GM12892 (cell line): ENCODE measurements around the gene TTC33.

Source experiments
- DNase-seq: peaks from one replicate; pipeline ENCODE4 v3.0.0; 2011; ENCODE audit not compliant: insufficient read length
- FAIRE-seq: peaks from 2 replicates; lab custom pipeline; 2011; peaks lifted over from hg19 to GRCh38; lab: Jason Lieb, UNC
- POLR2A ChIP-seq: IDR thresholded peaks from 2 replicates; pipeline ENCODE4 v1.6.1; 2011; ENCODE audit warnings: low read depth, low read length, control low read depth
- POLR2AphosphoS5 ChIP-seq: IDR thresholded peaks from 2 replicates; pipeline ENCODE4 v1.6.1; 2011; ENCODE audit warnings: low read depth, low read length, control low read depth
- TAF1 ChIP-seq: IDR thresholded peaks from 2 replicates; pipeline ENCODE4 v1.6.1; 2011; ENCODE audit warnings: low read depth, mild to moderate bottlenecking, control low read depth, low read length, borderline replicate concordance

TTC33 gene

GRCh38 chr5:40627706-40628105, 128.1 kb downstream of the TTC33 start:
- no peak for TF ChIP-seq POLR2A
- TF ChIP-seq TAF1, result no peak
- no peak for TF ChIP-seq POLR2AphosphoS5
- no peak for FAIRE-seq

DNA sequence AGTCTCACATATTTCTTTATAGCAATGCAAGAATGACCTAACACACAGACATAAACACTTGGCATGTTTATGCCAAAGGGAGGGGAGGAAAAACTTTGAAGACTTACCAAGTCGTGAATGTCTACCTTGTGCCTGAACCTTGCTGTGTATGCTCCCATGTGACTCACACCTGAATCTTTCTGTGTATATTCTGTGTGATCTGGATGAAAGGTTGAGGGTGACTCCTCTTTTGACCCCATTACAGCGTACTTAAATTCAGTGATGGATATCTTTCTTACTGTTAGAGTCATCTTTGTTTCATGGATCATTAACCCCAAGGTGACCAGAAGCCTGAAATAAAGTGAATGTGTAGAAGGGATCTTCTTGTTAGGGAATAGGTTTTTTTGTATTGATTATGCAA, 129.0 kb downstream of the TTC33 start:
- TF ChIP-seq POLR2A (no peak), TAF1 (no peak), POLR2AphosphoS5 (no peak)
- FAIRE-seq (no peak), DNase-seq (no peak)

More at GRCh38 chr5:40627706-40628105, 128.1 kb downstream of the TTC33 start:
- no peak for DNase-seq

DNA sequence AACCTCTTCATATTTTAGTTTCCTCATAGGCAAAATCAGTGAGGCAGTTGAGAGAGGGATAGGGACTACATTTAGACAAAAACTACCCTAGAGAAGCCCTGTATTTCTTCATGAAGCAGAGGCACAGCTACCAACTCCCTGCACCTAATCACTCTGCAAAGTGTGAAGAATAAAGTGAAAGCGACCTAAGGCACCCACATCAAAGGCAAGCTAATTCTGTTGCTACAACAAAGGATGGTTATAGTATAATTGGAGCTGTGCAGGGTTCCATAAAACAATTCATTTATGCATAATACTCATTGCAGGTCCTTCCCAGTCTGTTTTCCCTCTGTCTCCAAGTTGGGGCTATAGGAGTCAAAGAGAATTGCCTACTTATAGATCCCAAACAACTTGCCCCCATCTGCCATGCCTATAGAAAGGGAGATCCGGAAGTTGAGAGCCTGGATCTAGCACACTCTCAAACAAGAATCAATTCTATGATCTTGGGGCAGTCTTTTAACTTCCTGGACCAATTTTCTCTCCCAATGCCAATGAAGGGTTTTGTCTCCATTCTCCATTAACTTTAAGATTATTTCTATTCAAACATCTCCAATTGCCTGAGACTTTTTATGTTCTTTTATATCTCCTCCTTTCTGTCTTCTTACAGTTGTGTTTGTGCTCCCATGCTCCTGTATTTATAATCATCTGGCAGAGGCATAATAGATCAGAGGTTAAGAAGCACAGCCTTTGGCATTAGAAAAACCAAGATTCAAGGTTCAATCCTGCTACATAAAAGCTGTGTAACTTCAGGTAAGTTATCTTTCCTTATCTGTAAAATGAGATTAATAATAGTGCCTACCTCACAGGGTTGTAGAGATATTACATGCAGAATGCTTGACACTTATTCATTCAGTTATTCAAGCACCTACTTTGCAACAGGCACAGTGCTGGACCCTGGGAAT, 132.0 kb downstream of the TTC33 start:
- no peak for FAIRE-seq

GRCh38 chr5:40622463-40623252, 133.1 kb downstream of the TTC33 start:
- DNase-seq (no peak), FAIRE-seq (no peak)
- no peak for TF ChIP-seq POLR2A
- TF ChIP-seq POLR2AphosphoS5, result no peak
- TF ChIP-seq TAF1, result no peak

More for the DNA sequence above, 132.0 kb downstream of the TTC33 start:
- TF ChIP-seq POLR2AphosphoS5 (no peak), POLR2A (no peak), TAF1 (no peak)
- no peak for DNase-seq

DNA sequence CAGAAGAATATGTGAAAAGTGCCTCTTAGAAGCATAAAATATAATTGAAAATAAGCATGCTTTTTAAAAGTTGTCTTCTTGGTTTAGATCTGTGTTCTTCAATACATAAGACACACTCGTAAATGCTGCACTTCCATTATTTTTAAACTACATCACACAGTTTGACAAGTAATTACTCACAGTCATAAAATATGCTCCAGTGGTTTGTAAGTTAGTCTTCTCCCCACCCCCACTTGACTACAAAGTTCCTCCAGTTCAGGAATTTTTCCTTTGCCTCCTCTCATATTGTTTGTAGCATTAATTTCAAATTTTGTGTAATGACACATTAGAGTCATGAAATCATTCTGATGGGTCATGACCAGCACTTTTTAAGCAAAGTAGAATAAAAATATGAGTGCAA, 136.3 kb downstream of the TTC33 start:
- no peak for TF ChIP-seq POLR2AphosphoS5
- TF ChIP-seq TAF1, result no peak
- TF ChIP-seq POLR2A, result no peak
- DNase-seq, result no peak
- no peak for FAIRE-seq

DNA sequence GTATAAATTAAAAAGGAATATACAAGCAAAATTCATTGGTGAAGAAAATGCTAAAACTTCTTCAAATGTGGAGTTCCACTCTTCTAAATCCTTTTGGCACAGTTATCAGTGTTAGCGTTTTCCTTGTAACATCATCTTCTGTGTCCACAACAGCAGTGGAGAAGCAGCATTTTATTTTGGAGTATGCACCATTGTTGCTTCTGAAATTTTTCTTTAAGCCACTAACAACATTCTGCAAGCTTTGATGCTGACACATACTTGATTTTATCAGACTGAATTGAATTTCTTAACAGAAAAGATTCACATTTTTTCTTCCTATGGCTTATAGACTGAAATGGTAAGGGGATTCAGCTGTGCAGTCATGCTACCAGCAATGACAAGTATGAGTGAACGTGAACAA, 136.8 kb downstream of the TTC33 start:
- TF ChIP-seq POLR2A, result no peak
- TF ChIP-seq TAF1, result no peak
- TF ChIP-seq POLR2AphosphoS5, result no peak
- FAIRE-seq (no peak), DNase-seq (no peak)

DNA sequence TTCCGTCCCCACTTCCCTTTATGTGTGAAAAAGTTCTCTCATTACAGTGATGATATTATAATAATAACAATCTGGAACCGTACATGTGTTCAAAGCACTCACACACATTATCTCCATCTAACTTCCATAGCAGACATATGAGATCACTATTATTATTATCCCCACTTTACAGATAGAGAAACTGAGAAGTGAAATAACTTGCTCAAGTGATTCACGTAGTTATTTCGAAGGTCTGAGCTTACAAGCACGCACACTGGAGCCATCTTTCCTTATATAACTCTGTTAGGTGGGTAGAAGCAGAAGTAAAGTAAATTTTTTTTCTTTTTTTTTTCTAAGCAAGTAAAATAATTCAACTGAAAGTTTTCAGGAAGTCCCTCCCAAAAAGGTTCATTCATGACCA, 139.0 kb downstream of the TTC33 start:
- no peak for FAIRE-seq
- DNase-seq, result no peak
- TF ChIP-seq POLR2A (no peak), POLR2AphosphoS5 (no peak), TAF1 (no peak)

DNA sequence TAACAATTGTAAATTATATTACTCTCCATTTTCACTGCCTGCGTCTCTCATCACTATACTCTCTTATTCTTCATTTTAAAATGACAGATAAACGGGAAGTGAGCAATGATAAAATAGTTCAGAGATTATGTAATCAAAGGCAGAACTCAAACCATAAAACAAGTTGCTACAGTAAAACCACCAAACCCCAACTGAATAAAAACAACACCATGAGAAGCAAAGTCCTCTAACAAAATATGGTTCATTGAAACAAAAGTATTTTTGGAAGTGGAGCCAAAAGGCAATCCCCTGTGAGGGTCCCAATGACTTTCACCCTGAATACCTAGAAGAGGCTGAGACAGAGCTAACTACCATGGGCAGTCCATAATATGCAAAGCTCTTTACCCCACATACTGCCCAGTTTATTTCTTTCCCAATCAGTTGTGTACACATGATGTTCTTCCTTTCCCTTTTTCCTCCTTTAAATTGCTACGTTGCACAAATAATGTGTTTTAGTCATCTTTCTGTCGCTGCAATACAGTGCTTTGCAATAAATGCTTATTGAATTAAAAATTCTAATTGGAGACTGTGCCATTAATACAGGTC, 140.1 kb downstream of the TTC33 start:
- FAIRE-seq (no peak), DNase-seq (no peak)
- no peak for TF ChIP-seq POLR2A
- TF ChIP-seq POLR2AphosphoS5, result no peak
- TF ChIP-seq TAF1, result no peak

DNA sequence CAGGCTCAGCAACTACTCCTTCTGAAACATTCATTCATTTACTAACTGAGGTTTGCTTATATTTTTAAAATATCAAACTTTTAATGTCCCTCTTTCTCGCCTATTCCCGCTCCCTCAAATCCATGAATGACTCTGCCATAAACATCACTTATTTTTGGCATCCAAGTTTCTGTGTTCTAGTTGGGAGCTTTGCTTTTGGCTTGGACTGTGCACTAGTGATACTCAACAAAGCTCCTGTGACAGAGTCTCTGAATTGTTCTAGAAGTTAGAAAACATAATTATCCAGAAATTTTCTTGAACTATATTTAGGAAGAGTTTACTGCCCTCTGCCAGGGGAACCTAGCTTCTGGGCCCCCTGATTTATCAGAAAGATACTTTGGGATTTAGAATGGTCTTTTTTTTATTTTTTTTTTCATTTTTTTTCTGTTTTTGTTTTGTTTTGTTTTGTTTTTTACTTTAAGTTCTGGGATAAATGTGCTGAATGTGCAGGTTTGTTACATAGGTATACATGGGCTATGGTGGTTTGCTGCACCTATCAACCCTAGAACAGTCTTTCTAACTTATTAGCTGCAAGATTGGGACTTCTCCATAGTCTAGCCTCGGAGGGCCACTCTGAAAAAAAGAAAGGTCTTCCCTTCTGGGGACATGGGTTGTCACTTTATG, 140.7 kb downstream of the TTC33 start:
- no peak for FAIRE-seq

GRCh38 chr5:40614466-40614865, 141.3 kb downstream of the TTC33 start:
- no peak for DNase-seq
- no peak for FAIRE-seq
- TF ChIP-seq TAF1, result no peak
- no peak for TF ChIP-seq POLR2AphosphoS5
- no peak for TF ChIP-seq POLR2A

More for the DNA sequence above, 140.7 kb downstream of the TTC33 start:
- no peak for TF ChIP-seq POLR2A
- TF ChIP-seq POLR2AphosphoS5, result no peak
- no peak for TF ChIP-seq TAF1
- no peak for DNase-seq
